K562 (cell line): ENCODE data around the gene IRF9. TPM values are rescaled to one million over a fixed set of nuclear protein-coding genes. Genes with fewer than 3 reads are reported as not detected.
A peak's percentile ranks its signal among the peaks of the same experiment; 100 is the strongest.

ENCODE experiments used
- ATAC-seq: fragments of 200-7000 bp; cut with Tn5 transposase; 3 replicates; pipeline ENCODE4 v1.9.1; 2020; ENCODE audit warnings: moderate library complexity
- BruUV-seq: library from RNA; stranded (reverse); fragments of 400-500 nt; replicated peaks from 2 replicates; lab custom pipeline; 2021; lab: Mats Ljungman, UMichigan
- CTCF ChIA-PET: fragments of 300-600 bp; formaldehyde crosslinking; extraction: SDS; loops from one replicate; lab custom pipeline; 2021; ENCODE audit warnings: low intra/inter-chr PET ratio; lab: Yijun Ruan, JAX
- POLR2A ChIA-PET: fragments of 300-600, 350-650 bp; sonication (Branson Sonifier 250); formaldehyde crosslinking; extraction: SDS; loops from one replicate; lab custom pipeline; 2021; ENCODE audit warnings: antibody characterized with exemption, inconsistent platforms; lab: Yijun Ruan, JAX
- DNase-seq, 4 experiments: peaks; one replicate each; pipeline versions ENCODE4 v3.0.0 to v3.0.0-alpha.2; 2011 to 2018; ENCODE audit warnings: low spot score in 3 of 4, mixed read lengths in 3 of 4; ENCODE audit errors: extremely low read depth in 1 of 4
- FAIRE-seq: peaks from 2 replicates; lab custom pipeline; 2011; peaks lifted over from hg19 to GRCh38; lab: Jason Lieb, UNC
- H2AFZ ChIP-seq: 2 replicates; pipeline ENCODE4 v1.6.0; 2011; ENCODE audit warnings: low read depth, low read length, control low read depth, inconsistent platforms
- H3K27ac ChIP-seq: fragments of 200-600 bp; 3 replicates; pipeline ENCODE4 v1.8.0; 2011; ENCODE audit warnings: low read depth, mild to moderate bottlenecking, control low read depth, inconsistent platforms, low read length, moderate library complexity, mixed read lengths; ENCODE audit errors: extremely low read depth
- H3K27me3 ChIP-seq, 2 experiments: fragments of 300-600 bp in 1 of 2; 2 replicates in 1 of 2; 3 replicates in 1 of 2; pipeline versions ENCODE4 v1.6.0 to v1.8.0; 2011; ENCODE audit warnings: inconsistent platforms in 2 of 2, low read length in 2 of 2, mild to moderate bottlenecking in 1 of 2, mixed read lengths in 1 of 2, moderate library complexity in 1 of 2; ENCODE audit not compliant: control insufficient read depth in 2 of 2, insufficient read depth in 2 of 2
- H3K36me3 ChIP-seq: fragments of 300-600 bp; 3 replicates; pipeline ENCODE4 v1.8.0; 2011; ENCODE audit warnings: mild to moderate bottlenecking, low read length, inconsistent platforms; ENCODE audit not compliant: control insufficient read depth, insufficient read depth
- H3K4me1 ChIP-seq, 2 experiments: fragments of 200-600 bp in 1 of 2; replicated peaks in 1 of 2; 2 replicates in 1 of 2; 3 replicates in 1 of 2; pipeline versions ENCODE4 v1.5.1 to v1.8.0; 2011; ENCODE audit warnings: inconsistent platforms in 2 of 2, low read length in 2 of 2, mild to moderate bottlenecking in 1 of 2, mixed read lengths in 1 of 2, moderate library complexity in 1 of 2; ENCODE audit not compliant: control insufficient read depth in 2 of 2, insufficient read depth in 2 of 2
- H3K4me2 ChIP-seq: 2 replicates; pipeline ENCODE4 v1.6.1; 2011; ENCODE audit warnings: low read length, control low read depth, inconsistent platforms, mixed read lengths; ENCODE audit not compliant: insufficient read depth
- H3K4me3 ChIP-seq: fragments of 200-600 bp; sonication (generic), shearing (Covaris generic); 2 replicates; pipeline ENCODE4 v1.5.1; 2016; ENCODE audit warnings: control low read depth, inconsistent platforms
- H3K79me2 ChIP-seq: fragments of 200-600 bp; 3 replicates; pipeline ENCODE4 v1.8.0; 2011; ENCODE audit warnings: low read length, inconsistent platforms; ENCODE audit not compliant: control insufficient read depth, insufficient read depth
- H3K9ac ChIP-seq, 2 experiments: 2 replicates each; pipeline versions ENCODE4 v1.6.0 to v1.6.1; 2011; ENCODE audit warnings: low read depth in 2 of 2, low read length in 2 of 2, control low read depth in 1 of 2, inconsistent platforms in 1 of 2, mild to moderate bottlenecking in 1 of 2, mixed read lengths in 1 of 2; ENCODE audit not compliant: insufficient read depth in 1 of 2
- H3K9me1 ChIP-seq: one replicate; pipeline ENCODE4 v1.6.0; 2011; ENCODE audit warnings: inconsistent platforms, mild to moderate bottlenecking, low read length, moderate library complexity; ENCODE audit not compliant: control insufficient read depth, insufficient read depth
- H3K9me3 ChIP-seq: replicated peaks from 2 replicates; pipeline ENCODE4 v1.5.1; 2011; ENCODE audit warnings: low read depth, low read length, inconsistent platforms; ENCODE audit not compliant: control insufficient read depth, insufficient read depth
- H4K20me1 ChIP-seq: replicated peaks from 2 replicates; pipeline ENCODE4 v1.6.1; 2011; ENCODE audit warnings: low read length, inconsistent platforms, mixed read lengths; ENCODE audit not compliant: control insufficient read depth, insufficient read depth
- KDM1A ChIP-seq, 2 experiments: fragments of 450-650 bp; IDR thresholded peaks; 2 replicates each; pipeline ENCODE4 v1.6.1; 2016; ENCODE audit warnings: mild to moderate bottlenecking in 2 of 2
- MTF1 ChIP-seq: fragments of 250-450 bp; sonication (Bioruptor Pico); IDR thresholded peaks from 2 replicates; pipeline ENCODE4 v1.9.0; 2021; ENCODE audit warnings: moderate library complexity, mild to moderate bottlenecking, inconsistent platforms, borderline replicate concordance
- POLR2G ChIP-seq: fragments of 200-400 bp; formaldehyde crosslinking; IDR thresholded peaks from 2 replicates; pipeline ENCODE4 v1.6.1; 2017; ENCODE audit warnings: low read depth, mild to moderate bottlenecking, antibody characterized with exemption, low read length, moderate library complexity
- RBFOX2 ChIP-seq: fragments of 200-400 bp; formaldehyde crosslinking; IDR thresholded peaks from 2 replicates; pipeline ENCODE4 v1.6.1; 2017; ENCODE audit warnings: low read depth, mild to moderate bottlenecking, low read length, moderate library complexity
- SUPT5H ChIP-seq: fragments of 450-650 bp; IDR thresholded peaks from 2 replicates; pipeline ENCODE4 v1.6.1; 2016
- ZC3H4 ChIP-seq: sonication (generic); formaldehyde crosslinking; IDR thresholded peaks from 2 replicates; pipeline ENCODE4 v1.9.0; 2021; ENCODE audit warnings: missing genetic modification reagents, borderline replicate concordance
- WGBS: fragments of 100-300 bp; shearing (Covaris generic); methylation state at CpG from one replicate; pipeline ENCODE4 v1.1.6; 2016; ENCODE audit warnings: low coverage, mixed read lengths; ENCODE audit not compliant: insufficient coverage; ENCODE audit errors: missing lambda C conversion rate; 5-methylcytosine and 5-hydroxymethylcytosine counted together
- in situ Hi-C: fragments of 300-500 bp; cut with MboI; formaldehyde crosslinking; loops from 4 replicates; pipeline ENCODE4 v1.15.0; 2018; ENCODE audit warnings: inconsistent platforms, mixed read lengths
- intact Hi-C: fragments of 100-400 bp; cut with micrococcal nuclease; formaldehyde crosslinking; loops from 2 replicates; pipeline ENCODE4 v1.14.2; 2022
- polyA plus RNA-seq, 8 experiments: library from polyadenylated mRNA; depleted of rRNA in 4 of 8; stranded (reverse) in 5 of 8; unstranded in 3 of 8; fragments of >200 nt; fragmentation: Nextera tagmentation in 2 of 8; fragmentation: Illumina TruSeq in 1 of 8; extraction: Ambion mirVana in 2 of 8; extraction: Trizol in 1 of 8; gene quantifications; 2 replicates each; pipeline versions ENCODE4 v1.2.1 to v1.2.3, GENCODE V29; 2011 to 2014; ENCODE audit warnings: inconsistent platforms in 1 of 8, missing spikeins in 1 of 8
- total RNA-seq, 7 experiments: library from RNA; depleted of rRNA in 6 of 7; stranded (reverse); fragments of >200 nt in 6 of 7; fragmentation: Illumina TruSeq in 2 of 7; extraction: Trizol in 2 of 7; gene quantifications; 2 replicates each; pipeline versions ENCODE4 v1.2.1 to v1.2.3, GENCODE V29; 2011 to 2021; ENCODE audit warnings: low replicate concordance in 1 of 7
- TF ChIP-seq, protein P1 (sequence below): sonication (generic); formaldehyde crosslinking; IDR thresholded peaks from 2 replicates; pipeline ENCODE4 v1.8.0; 2022; ENCODE audit warnings: mild to moderate bottlenecking, missing genetic modification reagents, borderline replicate concordance

IRF9 gene
- total and polyA plus RNA-seq, 9 of the 15 experiments (the other 6 are each of a cell fraction or from before 2014, with no cell fraction given), result 0.79 to 14.8 (median 6.1) TPM

DNA sequence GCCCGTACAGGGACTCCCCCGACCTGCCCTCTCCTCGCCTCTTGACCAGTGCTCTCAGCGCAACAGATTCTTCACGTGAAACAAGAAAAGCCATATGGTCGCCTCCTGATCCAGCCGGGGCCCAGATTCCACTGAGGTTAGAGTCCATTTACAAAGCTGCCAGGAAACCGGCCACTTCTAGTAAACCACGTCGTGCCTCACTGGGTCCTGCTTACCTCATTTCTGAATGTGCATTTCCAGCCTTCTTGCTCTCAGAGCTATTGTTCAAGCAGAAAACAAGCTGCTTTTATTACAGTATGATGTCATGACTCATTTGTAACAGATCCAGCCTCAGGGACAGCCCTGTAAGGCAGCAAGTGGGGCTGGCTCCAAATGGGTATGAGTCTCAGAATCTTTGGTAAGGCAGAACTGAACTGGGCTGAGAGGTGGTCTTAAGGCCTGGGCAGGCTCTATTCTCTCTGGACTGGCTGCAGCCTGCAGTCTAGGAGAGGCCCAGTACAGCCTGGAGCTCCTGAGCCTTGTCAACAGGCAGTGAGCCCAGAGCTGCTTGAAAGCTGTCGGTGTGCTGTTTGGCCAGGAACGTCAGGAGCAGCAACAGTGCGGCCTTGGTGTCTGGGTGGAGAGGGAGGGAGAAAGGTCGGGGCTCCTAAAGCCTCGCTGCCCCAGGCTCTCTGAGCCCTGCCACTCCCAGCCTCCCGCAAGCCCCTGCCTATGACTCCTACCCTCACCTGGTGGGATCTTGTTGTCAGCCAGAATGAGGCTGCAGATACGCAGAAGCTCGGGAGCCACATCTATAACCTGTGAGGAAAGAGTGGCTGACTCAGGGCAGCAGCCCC is 19.1 kb downstream of the IRF9 start (continued):
- TF ChIP-seq, protein P1, sequence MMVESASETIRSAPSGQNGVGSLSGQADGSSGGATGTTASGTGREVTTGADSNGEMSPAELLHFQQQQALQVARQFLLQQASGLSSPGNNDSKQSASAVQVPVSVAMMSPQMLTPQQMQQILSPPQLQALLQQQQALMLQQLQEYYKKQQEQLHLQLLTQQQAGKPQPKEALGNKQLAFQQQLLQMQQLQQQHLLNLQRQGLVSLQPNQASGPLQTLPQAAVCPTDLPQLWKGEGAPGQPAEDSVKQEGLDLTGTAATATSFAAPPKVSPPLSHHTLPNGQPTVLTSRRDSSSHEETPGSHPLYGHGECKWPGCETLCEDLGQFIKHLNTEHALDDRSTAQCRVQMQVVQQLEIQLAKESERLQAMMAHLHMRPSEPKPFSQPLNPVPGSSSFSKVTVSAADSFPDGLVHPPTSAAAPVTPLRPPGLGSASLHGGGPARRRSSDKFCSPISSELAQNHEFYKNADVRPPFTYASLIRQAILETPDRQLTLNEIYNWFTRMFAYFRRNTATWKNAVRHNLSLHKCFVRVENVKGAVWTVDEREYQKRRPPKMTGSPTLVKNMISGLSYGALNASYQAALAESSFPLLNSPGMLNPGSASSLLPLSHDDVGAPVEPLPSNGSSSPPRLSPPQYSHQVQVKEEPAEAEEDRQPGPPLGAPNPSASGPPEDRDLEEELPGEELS (CRISPR knock-in tag), result no peak
- TF ChIP-seq SUPT5H (no peak), ZC3H4 (CRISPR knock-in tag) (no peak), MTF1 (CRISPR knock-in tag) (no peak)

DNA sequence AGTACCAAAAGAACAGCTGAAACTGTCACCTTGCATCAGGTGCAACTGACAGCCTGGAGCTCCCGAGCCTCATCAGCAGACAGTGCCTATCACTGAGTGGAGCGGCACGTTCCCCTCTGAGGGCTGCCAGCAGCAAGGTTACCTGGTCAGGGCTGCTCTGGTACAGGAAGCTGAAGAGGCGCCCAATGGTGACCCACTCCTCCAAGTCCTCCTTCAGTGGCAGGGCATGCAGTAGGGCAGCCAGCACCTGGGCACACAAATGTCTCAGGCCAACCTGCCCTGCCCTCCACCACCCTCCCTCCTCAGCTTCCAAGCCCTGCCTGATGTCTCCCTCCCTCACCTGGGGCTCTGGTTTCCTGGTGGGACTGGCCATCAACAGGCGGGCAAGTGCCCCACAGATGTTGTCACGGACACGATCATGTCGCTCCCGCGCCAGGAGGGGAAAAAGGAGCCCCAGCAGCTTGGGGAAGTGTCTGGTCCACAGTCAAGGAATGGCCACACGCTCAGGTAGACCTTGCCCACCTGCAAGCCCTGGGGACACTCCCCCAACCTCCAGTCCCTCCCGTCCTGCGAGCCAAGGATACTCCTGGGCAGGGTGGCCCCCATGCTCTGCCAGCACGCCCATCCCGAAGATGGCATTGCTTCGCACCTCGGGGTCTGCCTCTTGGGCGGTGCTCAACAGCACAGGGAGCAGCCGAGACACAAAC is 20.5 kb downstream of the IRF9 start:
- Histone ChIP-seq H3K4me1 (no peaks in the 10 kb centered on the region; a peak in 1 of 5 replicates), H3K9me1 (no peaks in the 10 kb centered on the region), H2AFZ (no peak overlapping the region), H3K4me2 (no peak overlapping the region), H3K27ac (no peak overlapping the region), H3K79me2 (no peaks in the 10 kb centered on the region), H3K9ac (peak overlapping the region in 1 of 2 experiments; percentile 45; a peak in 1 of 4 replicates), H4K20me1 (no peaks in the 10 kb centered on the region), H3K27me3 (no peaks in the 10 kb centered on the region), H3K36me3 (peaks cover 78% of the 10 kb centered on the region; the same call in 2 of the 3 replicates), H3K4me3 (no peak overlapping the region), H3K9me3 (no peaks in the 10 kb centered on the region)
- ATAC-seq (no peak), FAIRE-seq (no peak), DNase-seq (no peak)
- TF ChIP-seq RBFOX2 (peak; percentile 65), KDM1A (IDR thresholded peaks at IDR 0.05) (no peak), POLR2G (peak; percentile 50; the same call in 1 of the 2 replicates)
- intact Hi-C loops (no loop called here), in situ Hi-C loops (no loop called here)
- ChIA-PET POLR2A (no interaction called here), CTCF (no interaction called here)
- 86% methylated on average over 11 of the region's 19 CpGs for WGBS
- no TSS peak for BruUV-seq
